BLaER1 treated with 17β-estradiol and CSF1 and Interleukin-3, amounts not matched to agents 10 nM and 100 nM (cell line): ENCODE results near the gene CDK11B.

Experiments
- H3K27ac ChIP-seq, 11 experiments: shearing (Covaris generic); formaldehyde crosslinking; 2 replicates each; pipeline ENCODE4 v1.8.1; 2022
- H3K27me3 ChIP-seq, 11 experiments: shearing (Covaris generic); formaldehyde crosslinking; 2 replicates each; pipeline ENCODE4 v1.8.1; 2022
- H3K36me3 ChIP-seq, 11 experiments: shearing (Covaris generic); formaldehyde crosslinking; 2 replicates each; pipeline ENCODE4 v1.8.1; 2022
- H3K4me1 ChIP-seq, 10 experiments: shearing (Covaris generic); formaldehyde crosslinking; 2 replicates each; pipeline ENCODE4 v1.8.1; 2022
- H3K4me2 ChIP-seq, 11 experiments: shearing (Covaris generic); formaldehyde crosslinking; 2 replicates each; pipeline ENCODE4 v1.8.1; 2022
- H3K4me3 ChIP-seq, 10 experiments: shearing (Covaris generic); formaldehyde crosslinking; 2 replicates each; pipeline ENCODE4 v1.8.1; 2022
- H3K9ac ChIP-seq, 11 experiments: shearing (Covaris generic); formaldehyde crosslinking; 2 replicates each; pipeline ENCODE4 v1.8.1; 2022
- H3K9me3 ChIP-seq, 11 experiments: shearing (Covaris generic); formaldehyde crosslinking; replicated peaks in 1 of 11; 2 replicates each; pipeline ENCODE4 v1.8.1; 2022
- H4K20me1 ChIP-seq, 11 experiments: shearing (Covaris generic); formaldehyde crosslinking; 2 replicates each; pipeline ENCODE4 v1.8.1; 2022
- Cebpa-rat ChIP-seq, 11 experiments: shearing (Covaris generic); IDR thresholded peaks; 2 replicates each; pipeline ENCODE4 v1.8.1; 2022

The CDK11B gene

GRCh38 chr1:1612104-1612400 lies 46.8 kb downstream of the CDK11B start:
- H4K20me1 ChIP-seq, result peaks cover 10 to 28% (median 22%) of the 10 kb centered on the region in 11 experiments; a peak in 18 of 22 replicates
- no peaks in the 10 kb centered on the region for H3K9me3 ChIP-seq
- peaks cover 29 to 49% (median 40%) of the 10 kb centered on the region in 10 experiments for H3K4me1 ChIP-seq
- no peaks in the 10 kb centered on the region for H3K27me3 ChIP-seq
- no peak overlapping the region for H3K4me3 ChIP-seq
- H3K27ac ChIP-seq, result no peak overlapping the region
- no peak for TF ChIP-seq Cebpa-rat (IDR thresholded peaks at IDR 0.05)
- peak overlapping the region in 4 of 11 experiments; percentile 6 to 39 (median 28); a peak in 5 of 22 replicates for H3K4me2 ChIP-seq
- peaks cover 0 to 4% (median 0%) of the 10 kb centered on the region in 11 experiments; a peak in 1 of 22 replicates for H3K36me3 ChIP-seq
- peak overlapping the region in 4 of 11 experiments; percentile 5 to 37 (median 21); a peak in 3 of 22 replicates for H3K9ac ChIP-seq

GRCh38 chr1:1610796-1611195 lies 48.0 kb downstream of the CDK11B start:
- Histone ChIP-seq H3K9me3 (no peaks in the 10 kb centered on the region), H3K27me3 (no peaks in the 10 kb centered on the region), H3K4me1 (peaks cover 29 to 46% (median 38%) of the 10 kb centered on the region in 10 experiments), H3K4me3 (no peak overlapping the region), H3K9ac (peak overlapping the region in 4 of 11 experiments; percentile 5 to 37 (median 20); a peak in 3 of 22 replicates), H4K20me1 (peaks cover 0 to 18% (median 12%) of the 10 kb centered on the region in 11 experiments; a peak in 15 of 22 replicates), H3K4me2 (peak overlapping the region in 3 of 11 experiments; percentile 20 to 39 (median 25); a peak in 3 of 22 replicates), H3K27ac (no peak overlapping the region), H3K36me3 (no peaks in the 10 kb centered on the region)
- TF ChIP-seq Cebpa-rat (IDR thresholded peaks at IDR 0.05), result no peak

- Histone ChIP-seq H3K4me2 (no peak overlapping the region), H3K27ac (no peak overlapping the region), H3K4me3 (no peak overlapping the region), H3K27me3 (no peaks in the 10 kb centered on the region), H3K9ac (no peak overlapping the region), H4K20me1 (peaks cover 0 to 17% (median 11%) of the 10 kb centered on the region in 11 experiments; a peak in 15 of 22 replicates), H3K4me1 (peaks cover 29 to 47% (median 38%) of the 10 kb centered on the region in 10 experiments), H3K9me3 (no peaks in the 10 kb centered on the region), H3K36me3 (no peaks in the 10 kb centered on the region)
- TF ChIP-seq Cebpa-rat (IDR thresholded peaks at IDR 0.05), result no peak
Observed at GRCh38 chr1:1609822-1610485, 48.9 kb downstream of the CDK11B start.

DNA sequence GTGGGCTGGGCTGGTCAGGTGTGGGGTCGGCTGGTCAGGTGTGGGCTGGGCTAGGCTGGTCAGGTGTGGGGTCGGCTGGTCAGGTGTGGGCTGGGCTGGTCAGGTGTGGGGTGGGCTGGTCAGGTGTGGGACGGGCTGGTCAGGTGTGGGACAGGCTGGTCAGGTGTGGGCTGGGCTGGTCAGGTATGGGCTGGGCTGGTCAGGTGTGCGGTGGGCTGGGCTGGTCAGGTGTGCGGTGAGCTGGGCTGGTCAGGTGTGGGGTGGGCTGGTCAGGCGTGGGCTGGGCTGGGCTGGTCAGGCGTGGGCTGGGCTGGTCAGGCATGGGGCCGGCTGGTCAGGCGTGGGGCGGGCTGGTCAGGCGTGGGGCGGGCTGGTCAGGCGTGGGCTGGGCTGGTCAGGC lies 52.6 kb downstream of the CDK11B start:
- TF ChIP-seq Cebpa-rat (IDR thresholded peaks at IDR 0.05), result no peak
- no peak overlapping the region for H3K4me3 ChIP-seq
- peak overlapping the region in 10 of 11 experiments; percentile 65 to 90 (median 74); a peak in 18 of 22 replicates for H3K4me2 ChIP-seq
- H3K36me3 ChIP-seq, result no peaks in the 10 kb centered on the region
- no peaks in the 10 kb centered on the region for H3K9me3 ChIP-seq
- H3K4me1 ChIP-seq, result peaks cover 34 to 55% (median 52%) of the 10 kb centered on the region in 10 experiments
- peak overlapping the region in 10 of 11 experiments; percentile 78 to 93 (median 86); a peak in 15 of 22 replicates for H3K27ac ChIP-seq
- peak overlapping the region in 1 of 11 experiments; percentile 76; a peak in 2 of 22 replicates for H3K9ac ChIP-seq
- H3K27me3 ChIP-seq, result peaks cover 2 to 20% (median 10%) of the 10 kb centered on the region in 11 experiments; a peak in 19 of 22 replicates
- peaks cover 0 to 10% (median 4%) of the 10 kb centered on the region in 11 experiments; a peak in 3 of 22 replicates for H4K20me1 ChIP-seq

DNA sequence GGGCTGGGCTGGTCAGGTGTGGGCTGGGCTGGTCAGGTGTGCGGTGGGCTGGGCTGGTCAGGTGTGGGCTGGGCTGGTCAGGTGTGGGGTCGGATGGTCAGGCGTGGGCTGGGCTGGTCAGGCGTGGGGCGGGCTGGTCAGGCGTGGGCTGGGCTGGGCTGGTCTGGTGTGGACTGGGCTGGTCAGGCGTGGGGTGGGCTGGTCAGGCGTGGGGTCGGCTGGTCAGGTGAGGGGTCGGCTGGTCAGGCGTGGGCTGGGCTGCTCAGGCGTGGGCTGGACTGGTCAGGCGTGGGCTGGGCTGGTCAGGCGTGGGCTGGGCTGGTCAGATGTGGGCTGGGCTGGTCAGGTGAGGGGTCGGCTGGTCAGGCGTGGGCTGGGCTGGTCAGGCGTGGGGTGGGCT lies 53.1 kb downstream of the CDK11B start:
- Histone ChIP-seq H3K4me2 (no peak overlapping the region), H3K9ac (no peak overlapping the region), H3K4me3 (no peak overlapping the region), H3K36me3 (no peaks in the 10 kb centered on the region), H4K20me1 (peaks cover 0 to 13% (median 4%) of the 10 kb centered on the region in 11 experiments; a peak in 4 of 22 replicates), H3K27me3 (peaks cover 7 to 25% (median 15%) of the 10 kb centered on the region in 11 experiments; a peak in 21 of 22 replicates), H3K9me3 (no peaks in the 10 kb centered on the region), H3K27ac (no peak overlapping the region), H3K4me1 (peaks cover 34 to 57% (median 51%) of the 10 kb centered on the region in 10 experiments)
- TF ChIP-seq Cebpa-rat (IDR thresholded peaks at IDR 0.05), result no peak

DNA sequence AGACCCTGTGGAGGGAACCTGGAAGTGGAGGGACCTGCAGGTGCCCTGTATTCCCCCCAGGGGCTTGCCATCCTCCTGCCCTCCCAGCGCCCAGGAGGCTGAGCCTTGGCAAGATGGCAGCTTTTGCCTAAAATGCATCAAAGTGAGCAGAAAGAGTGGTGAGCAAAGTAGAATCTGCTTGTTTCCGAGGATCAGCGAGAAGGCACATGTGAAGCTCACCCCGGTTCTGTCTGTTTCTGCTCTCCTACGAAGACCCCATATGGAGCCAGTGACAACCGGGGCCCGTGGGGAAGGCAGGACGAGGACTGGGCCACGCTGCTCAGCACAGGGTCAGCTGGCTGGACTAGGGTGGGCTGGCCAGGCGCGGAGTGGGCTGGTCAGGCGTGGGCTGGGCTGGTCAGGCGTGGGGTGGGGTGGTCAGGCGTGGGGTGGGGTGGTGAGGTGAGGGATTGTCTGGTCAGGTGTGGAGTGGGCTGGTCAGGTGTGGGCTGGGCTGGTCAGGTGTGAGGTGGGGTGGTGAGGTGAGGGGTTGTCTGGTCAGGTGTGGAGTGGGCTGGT lies 53.7 kb downstream of the CDK11B start:
- Histone ChIP-seq H3K4me1 (peaks cover 34 to 63% (median 56%) of the 10 kb centered on the region in 10 experiments), H3K4me2 (peak overlapping the region in 8 of 11 experiments; percentile 59 to 85 (median 66); a peak in 9 of 22 replicates), H3K9me3 (no peaks in the 10 kb centered on the region), H3K9ac (no peak overlapping the region), H3K27ac (no peak overlapping the region), H3K27me3 (peaks cover 13 to 32% (median 21%) of the 10 kb centered on the region in 11 experiments), H3K36me3 (no peaks in the 10 kb centered on the region), H3K4me3 (no peak overlapping the region), H4K20me1 (peaks cover 0 to 17% (median 4%) of the 10 kb centered on the region in 11 experiments; a peak in 4 of 22 replicates)
- TF ChIP-seq Cebpa-rat (IDR thresholded peaks at IDR 0.05), result no peak

DNA sequence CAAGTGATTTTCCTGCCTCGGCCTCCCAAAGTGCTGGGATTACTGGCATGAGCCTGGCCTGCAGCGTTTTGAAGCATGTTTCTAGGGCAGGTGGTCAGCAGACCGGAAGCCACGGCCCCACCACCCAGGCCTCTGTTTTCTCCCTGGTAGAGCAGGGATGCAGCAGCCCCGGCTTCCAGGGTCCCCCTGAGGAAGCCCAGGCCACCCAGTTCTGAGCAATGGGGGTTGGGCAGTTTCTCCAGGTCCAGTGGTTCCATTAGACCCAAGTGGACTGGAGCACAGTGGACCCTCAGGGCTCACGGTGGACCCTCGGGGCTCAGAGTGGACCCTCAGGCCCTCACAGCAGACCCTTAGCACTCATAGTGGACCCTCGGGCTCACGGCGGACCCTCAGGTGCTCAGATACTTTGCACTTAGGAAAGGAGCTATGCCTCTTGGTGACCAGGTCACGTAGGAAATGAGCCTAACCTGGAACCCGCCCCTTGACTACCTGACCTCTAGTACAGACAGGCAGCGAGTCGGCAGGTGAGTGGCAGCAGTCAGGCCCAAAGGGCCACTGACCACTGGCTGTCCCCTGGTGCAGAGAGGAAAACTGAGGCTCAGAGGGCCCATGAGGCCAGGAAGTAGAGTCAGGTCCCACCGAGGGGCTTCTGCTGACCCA lies 54.3 kb downstream of the CDK11B start:
- Histone ChIP-seq H4K20me1 (peaks cover 0 to 17% (median 4%) of the 10 kb centered on the region in 11 experiments; a peak in 4 of 22 replicates), H3K4me2 (peak overlapping the region in 9 of 11 experiments; percentile 55 to 85 (median 63); a peak in 14 of 22 replicates), H3K9ac (no peak overlapping the region), H3K27ac (no peak overlapping the region), H3K4me3 (no peak overlapping the region), H3K27me3 (peaks cover 17 to 38% (median 27%) of the 10 kb centered on the region in 11 experiments), H3K9me3 (no peaks in the 10 kb centered on the region), H3K4me1 (peaks cover 35 to 65% (median 58%) of the 10 kb centered on the region in 10 experiments), H3K36me3 (no peaks in the 10 kb centered on the region)
- TF ChIP-seq Cebpa-rat (IDR thresholded peaks at IDR 0.05), result no peak

- no peaks in the 10 kb centered on the region for H3K36me3 ChIP-seq
- no peak for TF ChIP-seq Cebpa-rat (IDR thresholded peaks at IDR 0.05)
- peaks cover 0 to 24% (median 6%) of the 10 kb centered on the region in 11 experiments; a peak in 10 of 22 replicates for H4K20me1 ChIP-seq
- peaks cover 41 to 72% (median 65%) of the 10 kb centered on the region in 10 experiments for H3K4me1 ChIP-seq
- H3K27me3 ChIP-seq, result peaks cover 24 to 44% (median 33%) of the 10 kb centered on the region in 11 experiments
- H3K4me2 ChIP-seq, result peak overlapping the region in 10 of 11 experiments; percentile 26 to 85 (median 62); a peak in 17 of 22 replicates
- H3K9me3 ChIP-seq, result no peaks in the 10 kb centered on the region
- no peak overlapping the region for H3K27ac ChIP-seq
- H3K4me3 ChIP-seq, result no peak overlapping the region
- peak overlapping the region in 5 of 11 experiments; percentile 10 to 58 (median 31); a peak in 4 of 22 replicates for H3K9ac ChIP-seq
Observed at GRCh38 chr1:1603671-1604373, 55.0 kb downstream of the CDK11B start.
